ENCODE data around the gene BTBD3. TPM values are rescaled to one million over a fixed set of nuclear protein-coding genes. Genes with fewer than 3 reads are reported as not detected.

The BTBD3 gene
- total and polyA plus RNA-seq, 2 donors, result 45.7 to 189 TPM

DNA sequence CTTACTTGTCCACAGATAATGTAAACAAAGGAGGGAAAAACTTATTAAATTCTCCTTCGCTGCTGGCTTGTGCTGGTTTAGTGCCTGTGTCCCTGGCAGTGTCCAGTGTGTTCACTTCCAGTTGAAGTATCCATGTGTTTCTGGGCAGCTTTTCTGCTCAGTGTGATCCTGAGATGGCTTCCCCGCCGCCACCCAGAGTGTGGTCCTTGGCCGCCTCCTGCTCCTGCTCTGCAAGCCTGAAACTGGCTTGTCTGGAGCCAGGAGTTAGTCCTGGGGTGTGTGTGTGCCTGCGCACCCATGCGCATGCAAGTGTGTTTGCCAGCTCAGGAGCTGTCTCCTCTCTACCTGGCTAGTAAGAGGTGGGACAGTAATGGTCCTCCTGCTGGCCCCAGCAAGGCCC is 7.2 kb downstream of the BTBD3 start:
- Histone ChIP-seq H3K4me1 (ENCODE audit: insufficient read depth) (no peaks in the 10 kb centered on the region), H3K4me3 (ENCODE audit: low read depth, low read length) (no peak overlapping the region), H3K36me3 (ENCODE audit: insufficient read depth) (no peaks in the 10 kb centered on the region), H3K27ac (ENCODE audit: low read depth) (no peak overlapping the region)
- DNase-seq (ENCODE audit: extremely low spot score), result no peak
- 75% methylated on average over 6 of the region's 6 CpGs for WGBS

DNA sequence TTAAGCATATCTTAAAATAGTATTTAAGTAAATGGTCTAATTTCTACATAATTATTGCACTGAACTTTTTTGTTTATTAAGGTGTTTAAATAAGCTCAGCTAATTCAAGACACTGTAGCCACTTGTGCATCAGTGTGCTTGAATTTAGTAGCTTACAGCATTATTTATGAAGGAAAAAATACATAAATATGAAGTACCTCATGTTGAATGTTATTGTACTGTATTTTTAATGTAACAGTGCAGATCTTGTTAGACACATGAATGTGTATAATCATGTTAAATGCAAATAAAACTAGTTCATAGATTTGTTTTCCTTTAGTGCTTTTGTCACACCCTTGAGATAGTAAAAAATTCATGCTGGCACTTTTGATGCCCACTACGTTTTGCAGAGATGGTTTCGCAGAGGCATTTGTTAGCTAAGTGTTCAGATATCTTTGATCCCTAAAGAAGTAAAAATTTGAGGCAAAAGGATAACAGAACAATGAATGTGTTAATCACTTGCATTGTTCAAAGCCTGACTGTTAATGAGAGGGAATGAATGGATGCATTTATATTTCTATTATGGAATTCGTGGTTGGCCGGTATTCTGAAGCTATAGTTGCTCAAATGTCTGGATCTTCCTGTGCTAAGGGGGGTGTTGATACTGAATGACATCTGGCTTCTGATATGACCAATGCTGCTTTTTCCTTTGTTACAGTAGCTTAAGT is 8.8 kb downstream of the BTBD3 start:
- Histone ChIP-seq H3K36me3 (ENCODE audit: insufficient read depth) (no peaks in the 10 kb centered on the region), H3K4me3 (ENCODE audit: low read depth, low read length) (no peak overlapping the region), H3K27ac (ENCODE audit: low read depth) (no peak overlapping the region), H3K4me1 (ENCODE audit: insufficient read depth) (no peaks in the 10 kb centered on the region)
- WGBS, result 87% methylated on average over 4 of the region's 4 CpGs
- no peak for DNase-seq (ENCODE audit: extremely low spot score)

DNA sequence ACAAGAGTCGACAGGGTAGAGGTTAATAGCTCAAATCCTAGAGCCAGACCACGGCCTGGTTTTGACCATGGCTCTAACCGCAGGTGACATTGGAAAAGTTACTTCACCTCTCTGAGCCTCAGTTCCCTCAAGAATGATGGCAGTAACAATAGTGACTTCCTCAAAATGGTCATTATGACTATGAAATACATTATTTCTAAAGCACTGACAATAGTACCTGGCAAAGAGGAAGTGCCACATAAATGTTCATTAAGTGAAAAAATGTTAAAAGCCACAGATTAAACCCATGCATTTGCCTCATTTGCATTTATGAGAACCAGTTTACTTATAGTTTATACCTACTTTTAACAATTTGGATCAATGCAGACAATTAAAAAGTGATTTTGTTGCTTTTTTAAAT is 12.3 kb downstream of the BTBD3 start:
- Histone ChIP-seq H3K4me1 (ENCODE audit: insufficient read depth) (no peaks in the 10 kb centered on the region), H3K36me3 (ENCODE audit: insufficient read depth) (no peaks in the 10 kb centered on the region), H3K4me3 (ENCODE audit: low read depth, low read length) (no peak overlapping the region), H3K27ac (ENCODE audit: low read depth) (no peak overlapping the region)
- WGBS, result 93% methylated on average over 3 of the region's 3 CpGs
- DNase-seq (ENCODE audit: extremely low spot score), result no peak

DNA sequence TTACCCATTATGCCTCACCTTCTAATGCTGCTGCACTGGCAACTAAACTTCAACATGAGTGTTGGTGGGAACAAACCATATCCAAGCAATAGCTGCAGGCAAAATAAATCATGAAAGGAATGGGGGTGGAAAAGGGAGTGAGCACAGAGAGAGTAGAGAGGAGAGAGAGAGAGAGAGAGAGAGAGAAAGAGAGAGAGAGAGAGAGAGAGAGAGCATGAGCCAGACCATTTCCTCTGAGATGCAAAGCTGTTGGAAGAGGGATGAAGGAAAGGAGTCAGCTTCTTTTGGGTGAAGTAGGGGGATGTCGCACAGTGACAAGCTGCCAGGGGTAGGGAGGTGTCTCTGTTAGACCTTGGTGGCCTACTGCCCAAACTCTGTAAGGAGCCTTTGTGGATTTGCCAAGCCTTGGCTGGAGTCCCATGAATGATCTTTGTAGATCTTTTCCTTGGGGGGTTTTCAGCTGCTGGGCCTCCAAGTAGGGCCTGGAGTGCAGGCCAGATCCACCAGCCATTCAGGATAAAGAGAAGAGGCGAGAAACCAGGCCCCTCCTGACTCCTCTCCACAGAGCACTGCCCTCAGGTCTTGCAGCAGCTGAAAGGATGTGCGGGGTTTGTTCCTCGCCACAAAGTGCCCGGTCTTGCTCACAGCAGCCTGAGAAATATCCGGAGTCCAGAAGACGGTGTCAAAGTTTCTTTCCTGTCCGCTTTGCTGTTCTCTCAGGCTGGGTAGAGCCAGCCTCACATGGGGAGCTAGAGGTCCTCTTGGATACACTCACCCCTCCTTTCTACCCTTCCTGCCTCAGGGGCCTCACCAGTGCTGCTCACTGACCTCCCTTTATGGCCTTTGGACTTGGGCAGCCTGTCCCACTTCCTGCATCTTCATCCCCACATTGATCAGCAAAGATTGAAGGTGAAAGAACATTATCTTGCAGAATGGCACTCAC is 17.8 kb downstream of the BTBD3 start:
- Histone ChIP-seq H3K36me3 (ENCODE audit: insufficient read depth) (no peaks in the 10 kb centered on the region), H3K4me1 (ENCODE audit: insufficient read depth) (no peaks in the 10 kb centered on the region), H3K4me3 (ENCODE audit: low read depth, low read length) (no peak overlapping the region), H3K27ac (ENCODE audit: low read depth) (no peak overlapping the region)
- no peak for DNase-seq (ENCODE audit: extremely low spot score)
- WGBS, result 85% methylated on average over 8 of the region's 8 CpGs

DNA sequence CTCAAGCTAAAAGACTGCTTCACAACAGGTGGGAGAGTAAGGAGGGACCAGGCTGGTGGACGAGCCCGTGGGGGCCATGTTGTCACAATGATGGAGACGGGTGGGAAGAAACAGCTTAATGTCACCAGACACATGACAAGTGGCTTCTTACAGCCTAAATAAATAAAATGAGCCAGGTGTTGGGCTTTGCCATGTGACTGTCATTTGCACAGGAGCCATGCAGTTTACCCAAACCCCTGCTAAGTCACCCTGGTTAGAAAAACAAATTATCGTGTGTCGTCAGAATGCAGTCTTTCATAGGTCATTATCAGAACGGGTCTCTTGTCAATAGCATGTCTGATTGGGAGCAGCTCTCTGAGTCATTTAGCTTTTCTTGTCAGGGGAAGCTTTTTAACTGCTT is 18.5 kb downstream of the BTBD3 start:
- Histone ChIP-seq H3K4me1 (ENCODE audit: insufficient read depth) (no peaks in the 10 kb centered on the region), H3K27ac (ENCODE audit: low read depth) (no peak overlapping the region), H3K4me3 (ENCODE audit: low read depth, low read length) (no peak overlapping the region), H3K36me3 (ENCODE audit: insufficient read depth) (no peaks in the 10 kb centered on the region)
- DNase-seq (ENCODE audit: extremely low spot score), result no peak
- 80% methylated on average over 6 of the region's 6 CpGs for WGBS

DNA sequence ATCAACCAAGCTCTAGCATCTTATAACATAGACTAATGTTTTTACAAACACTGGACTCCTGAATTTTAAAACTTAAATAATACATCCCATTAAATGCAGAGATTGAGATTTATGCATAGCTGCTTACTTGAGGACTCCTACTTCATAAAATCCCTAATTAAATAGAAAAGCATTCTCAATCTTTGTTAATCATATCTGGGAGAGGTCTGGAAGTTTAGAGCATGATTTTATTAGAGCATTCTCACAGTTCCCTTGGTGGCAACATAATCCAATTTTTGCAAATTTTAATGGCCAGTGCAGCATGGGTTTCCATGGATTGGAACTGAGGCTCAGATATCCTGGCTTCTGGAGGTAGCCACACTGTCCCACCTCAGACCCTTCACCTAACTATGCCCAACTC is 19.5 kb downstream of the BTBD3 start:
- DNase-seq (ENCODE audit: extremely low spot score), result no peak
- Histone ChIP-seq H3K4me3 (ENCODE audit: low read depth, low read length) (no peak overlapping the region), H3K4me1 (ENCODE audit: insufficient read depth) (no peaks in the 10 kb centered on the region), H3K27ac (ENCODE audit: low read depth) (no peak overlapping the region), H3K36me3 (ENCODE audit: insufficient read depth) (no peaks in the 10 kb centered on the region)

DNA sequence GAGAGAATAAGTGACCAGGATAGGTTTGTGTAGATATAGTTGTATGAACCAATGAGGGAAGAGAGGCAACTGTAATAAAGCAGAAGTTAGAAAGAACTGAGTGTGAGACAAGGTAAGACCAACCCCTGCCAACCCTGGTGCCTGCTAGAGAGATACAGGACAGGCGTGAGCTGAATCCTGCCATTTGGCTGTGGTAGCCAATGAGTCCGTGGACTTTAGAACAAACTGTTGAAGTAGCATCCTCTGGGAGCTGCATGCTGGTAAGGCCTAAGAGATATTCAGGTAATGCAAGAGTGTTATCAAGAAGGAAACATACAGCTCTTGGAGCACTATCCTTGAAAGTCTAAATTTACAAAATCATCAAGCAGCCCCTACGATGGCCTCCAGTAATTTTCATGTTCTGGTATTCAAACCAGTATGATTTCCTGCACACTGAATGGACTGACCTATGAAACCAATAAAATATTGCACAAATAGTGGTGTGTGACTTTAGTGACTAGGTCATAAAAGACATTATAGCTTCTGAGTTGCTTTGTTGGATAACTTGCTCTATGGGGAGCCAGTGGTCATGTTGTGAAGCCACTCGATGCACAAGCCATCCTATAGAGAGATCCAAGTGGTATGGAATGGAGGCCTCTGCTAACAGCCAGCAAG is 24.0 kb downstream of the BTBD3 start:
- Histone ChIP-seq H3K36me3 (ENCODE audit: insufficient read depth) (no peaks in the 10 kb centered on the region), H3K4me3 (ENCODE audit: low read depth, low read length) (no peak overlapping the region), H3K4me1 (ENCODE audit: insufficient read depth) (no peaks in the 10 kb centered on the region), H3K27ac (ENCODE audit: low read depth) (no peak overlapping the region)
- no peak for DNase-seq (ENCODE audit: extremely low spot score)
- WGBS, result 99% methylated on average over 4 of the region's 4 CpGs

DNA sequence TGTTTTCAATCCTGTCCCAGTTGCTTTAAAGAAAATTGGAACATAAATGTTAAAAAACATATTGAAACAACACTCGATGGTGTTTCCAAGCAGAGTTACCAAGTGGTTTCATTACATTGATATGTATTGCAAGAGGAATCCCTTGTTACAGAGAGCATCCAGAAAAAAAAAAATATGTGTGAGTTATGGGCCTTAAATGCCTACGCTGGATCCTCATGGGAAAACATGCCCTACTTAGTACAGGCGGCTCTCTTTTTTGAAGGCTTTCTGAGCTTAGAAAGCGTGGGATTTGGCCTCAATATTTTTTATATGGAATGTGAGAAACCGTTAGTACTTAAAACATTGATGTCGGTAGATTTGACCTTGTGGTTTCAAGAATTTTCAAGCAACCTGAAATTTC is 26.1 kb downstream of the BTBD3 start:
- Histone ChIP-seq H3K4me1 (ENCODE audit: insufficient read depth) (no peaks in the 10 kb centered on the region), H3K27ac (ENCODE audit: low read depth) (no peak overlapping the region), H3K36me3 (ENCODE audit: insufficient read depth) (no peaks in the 10 kb centered on the region), H3K4me3 (ENCODE audit: low read depth, low read length) (no peak overlapping the region)
- DNase-seq (ENCODE audit: extremely low spot score), result no peak
- 94% methylated on average over 6 of the region's 6 CpGs for WGBS

DNA sequence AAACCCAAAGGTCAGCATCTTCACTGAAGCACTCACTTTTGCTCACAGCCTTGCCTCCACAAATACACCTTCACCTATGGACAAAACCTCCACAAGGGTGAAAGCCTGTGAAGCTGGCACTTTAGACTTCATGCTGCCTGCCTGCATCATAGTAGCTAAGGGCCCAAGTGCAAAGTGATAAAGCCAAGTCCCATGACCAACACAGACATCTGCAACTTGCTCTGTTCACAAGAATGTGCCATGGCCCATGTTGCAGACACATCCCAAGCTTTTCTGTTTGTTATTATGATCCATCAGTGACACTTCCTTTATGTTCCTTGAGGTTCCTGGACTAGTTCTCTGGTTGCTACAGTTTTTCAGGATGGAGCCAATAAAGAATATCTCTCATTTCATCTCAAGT is 31.1 kb downstream of the BTBD3 start:
- Histone ChIP-seq H3K27ac (ENCODE audit: low read depth) (no peak overlapping the region), H3K4me3 (ENCODE audit: low read depth, low read length) (no peak overlapping the region), H3K4me1 (ENCODE audit: insufficient read depth) (no peaks in the 10 kb centered on the region), H3K36me3 (ENCODE audit: insufficient read depth) (no peaks in the 10 kb centered on the region)
- no peak for DNase-seq (ENCODE audit: extremely low spot score)

DNA sequence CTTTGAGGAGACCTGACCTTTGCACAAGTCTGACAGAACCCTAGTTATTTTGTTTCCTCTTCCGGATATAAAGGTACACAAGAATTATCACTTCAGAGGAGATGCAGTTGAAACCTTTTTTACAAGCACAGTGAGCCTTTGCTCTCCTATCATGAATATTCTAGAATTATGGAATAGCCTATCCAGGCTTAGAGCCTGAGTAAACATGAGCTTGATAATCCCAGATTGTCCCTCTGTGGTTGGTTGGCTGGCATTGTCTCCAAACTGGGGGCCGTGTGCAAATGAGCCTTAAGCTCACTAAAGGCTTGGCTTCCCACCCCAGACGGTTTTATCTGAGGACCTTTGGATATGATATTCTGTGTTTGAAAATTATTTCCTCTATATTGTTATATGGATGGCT is 32.0 kb downstream of the BTBD3 start:
- no peak for DNase-seq (ENCODE audit: extremely low spot score)
- Histone ChIP-seq H3K4me3 (ENCODE audit: low read depth, low read length) (no peak overlapping the region), H3K4me1 (ENCODE audit: insufficient read depth) (no peaks in the 10 kb centered on the region), H3K36me3 (ENCODE audit: insufficient read depth) (no peaks in the 10 kb centered on the region), H3K27ac (ENCODE audit: low read depth) (no peak overlapping the region)
- 71% methylated on average over 3 of the region's 3 CpGs for WGBS

DNA sequence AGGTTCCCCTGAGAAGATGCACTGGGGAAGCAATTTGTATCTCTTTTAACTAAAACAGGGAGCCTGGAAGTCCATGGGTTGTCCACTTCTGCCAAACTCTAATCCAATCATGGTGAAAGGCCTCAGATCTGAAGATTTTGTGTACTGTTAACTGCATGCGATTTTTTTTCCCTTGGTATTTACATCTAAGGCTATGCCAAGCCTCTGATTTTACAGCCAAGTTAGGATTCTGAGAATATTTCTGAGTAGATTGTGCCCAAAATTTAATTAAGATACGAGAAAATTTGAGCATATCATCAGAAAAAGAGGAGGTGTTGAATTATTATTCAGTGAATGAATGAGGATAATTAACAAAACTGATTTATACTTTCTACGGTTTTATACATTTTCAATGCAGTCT is 34.0 kb downstream of the BTBD3 start:
- no peaks in the 10 kb centered on the region for H3K4me1 ChIP-seq (ENCODE audit: insufficient read depth)
- H3K4me3 ChIP-seq (ENCODE audit: low read depth, low read length), result no peak overlapping the region
- H3K36me3 ChIP-seq (ENCODE audit: insufficient read depth), result no peaks in the 10 kb centered on the region
- DNase-seq (ENCODE audit: extremely low spot score), result no peak
- no peak overlapping the region for H3K27ac ChIP-seq (ENCODE audit: low read depth)
- WGBS, result 62% methylated on average over 3 of the region's 3 CpGs

DNA sequence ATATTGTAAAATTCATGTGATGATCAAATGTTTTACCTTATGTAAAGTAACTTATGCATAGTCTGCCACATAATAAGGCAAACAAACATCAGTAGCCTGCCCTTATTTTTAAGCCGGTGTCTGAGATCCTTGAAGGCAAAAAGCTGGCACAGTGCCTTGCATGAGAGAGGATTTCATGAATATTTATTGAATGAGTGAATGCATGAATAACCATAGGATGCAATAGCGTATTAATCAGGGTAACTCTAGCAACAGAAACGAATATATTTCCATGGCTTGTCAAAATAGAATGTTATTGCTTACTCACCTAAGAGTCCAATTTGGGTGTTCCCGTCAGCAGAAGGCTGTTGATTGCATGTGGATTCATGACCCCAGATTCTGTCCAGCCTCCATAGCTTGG is 34.9 kb downstream of the BTBD3 start:
- Histone ChIP-seq H3K36me3 (ENCODE audit: insufficient read depth) (no peaks in the 10 kb centered on the region), H3K4me3 (ENCODE audit: low read depth, low read length) (no peak overlapping the region), H3K27ac (ENCODE audit: low read depth) (no peak overlapping the region), H3K4me1 (ENCODE audit: insufficient read depth) (no peaks in the 10 kb centered on the region)
- DNase-seq (ENCODE audit: extremely low spot score), result no peak
- 85% methylated on average over 4 of the region's 4 CpGs for WGBS

DNA sequence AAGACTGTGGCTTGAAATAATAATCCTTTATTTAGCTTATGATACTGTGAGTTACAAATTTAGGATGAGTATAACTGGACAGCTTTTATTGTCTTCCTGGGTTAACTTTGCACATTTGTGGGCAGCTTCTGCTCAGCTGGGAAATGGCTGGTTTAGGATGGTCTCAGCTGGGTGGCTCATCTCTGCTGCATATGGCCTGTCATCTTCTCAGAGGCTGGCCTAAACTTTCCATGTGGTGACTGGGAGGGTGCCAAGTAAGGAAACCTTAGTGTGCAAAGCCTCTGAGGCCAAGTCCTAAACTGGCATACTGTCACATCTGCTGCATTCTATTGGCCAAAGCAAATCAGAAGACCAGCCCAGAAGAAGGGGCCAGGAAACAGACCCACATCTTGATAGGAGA is 40.2 kb downstream of the BTBD3 start:
- Histone ChIP-seq H3K4me3 (ENCODE audit: low read depth, low read length) (no peak overlapping the region), H3K27ac (ENCODE audit: low read depth) (no peak overlapping the region), H3K36me3 (ENCODE audit: insufficient read depth) (no peaks in the 10 kb centered on the region), H3K4me1 (ENCODE audit: insufficient read depth) (no peaks in the 10 kb centered on the region)
- no peak for DNase-seq (ENCODE audit: extremely low spot score)

DNA sequence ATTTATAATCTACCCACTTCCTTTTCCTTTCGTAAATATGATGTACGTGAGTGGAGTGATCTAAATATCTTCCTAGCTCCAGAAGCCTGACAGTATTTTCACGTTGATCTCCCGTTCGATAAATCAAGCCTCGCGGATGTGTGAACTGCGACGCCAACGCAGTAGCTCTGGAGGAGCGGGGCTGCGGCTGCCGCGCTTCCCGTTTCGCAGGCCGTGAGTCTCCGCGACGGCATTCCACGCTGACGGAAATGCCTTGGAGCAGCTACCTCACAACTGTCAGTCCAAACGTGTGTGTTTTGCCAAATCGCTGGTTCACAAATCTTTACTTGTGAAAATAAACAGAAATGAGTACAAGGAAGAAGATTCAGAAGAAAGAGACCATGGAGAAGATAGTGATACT is 41.2 kb downstream of the BTBD3 start:
- 75% methylated on average over 24 of the region's 24 CpGs for WGBS
- no peak for DNase-seq (ENCODE audit: extremely low spot score)
- Histone ChIP-seq H3K4me1 (ENCODE audit: insufficient read depth) (no peaks in the 10 kb centered on the region), H3K27ac (ENCODE audit: low read depth) (no peak overlapping the region), H3K4me3 (ENCODE audit: low read depth, low read length) (no peak overlapping the region), H3K36me3 (ENCODE audit: insufficient read depth) (no peaks in the 10 kb centered on the region)

Measured in urinary bladder (tissue), 4 donors.